SK-N-MC (cell line): ENCODE results near the gene DUS4L.

Source experiments
- EZH2 ChIP-seq: fragments of 200-600 bp; sonication (generic); IDR thresholded peaks from one replicate; pipeline ENCODE4 v1.6.1; 2017; ENCODE audit warnings: antibody characterized with exemption
- FOXP2 ChIP-seq: optimal IDR thresholded peaks from 2 replicates; pipeline ENCODE3; 2011; ENCODE audit warnings: mild to moderate bottlenecking, moderate library complexity; ENCODE audit not compliant: insufficient read depth; ENCODE audit errors: extremely low read length, control extremely low read depth
- POLR2AphosphoS5 ChIP-seq: IDR thresholded peaks from 2 replicates; pipeline ENCODE4 v1.6.1; 2012; ENCODE audit warnings: mild to moderate bottlenecking, low read depth, low read length, borderline replicate concordance

DNA sequence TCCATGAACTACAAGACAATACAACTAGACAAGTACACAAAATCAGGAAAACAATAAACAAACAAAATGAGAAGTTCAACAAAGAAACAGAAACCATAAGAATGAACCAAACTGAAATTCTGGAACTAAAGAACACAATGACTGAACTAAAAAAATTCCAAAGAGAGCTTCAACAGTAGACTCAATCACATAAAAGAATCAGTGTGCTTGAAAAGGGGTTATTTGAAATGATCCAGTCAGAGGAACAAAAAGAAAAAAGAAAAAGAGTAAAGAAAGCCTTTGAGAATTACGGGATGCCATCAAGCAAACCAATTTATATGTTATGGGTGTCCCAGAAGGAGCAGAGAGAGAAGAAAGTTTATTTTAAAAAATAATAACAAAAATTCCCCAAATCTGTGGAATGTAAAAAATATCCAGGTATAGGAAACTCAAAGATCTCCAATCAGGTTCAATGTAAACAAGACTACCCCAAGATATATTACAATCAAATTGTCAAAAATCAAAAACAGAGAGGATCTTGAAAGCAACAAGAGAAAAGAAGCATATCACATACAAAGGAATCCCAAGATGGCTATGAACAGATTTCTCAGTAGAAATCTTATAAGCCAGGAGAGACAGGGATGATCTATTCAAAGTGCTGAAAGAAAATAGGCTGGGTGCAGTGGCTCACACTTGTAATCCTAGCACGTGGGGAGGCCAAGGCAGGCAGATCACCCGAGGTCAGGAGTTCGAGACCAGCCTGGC lies 18.8 kb upstream of the DUS4L start:
- no peak for TF ChIP-seq EZH2
- TF ChIP-seq POLR2AphosphoS5 = no peak
- no peak for TF ChIP-seq FOXP2
